ENCODE data around the gene DSN1. TPM values are rescaled to one million over a fixed set of nuclear protein-coding genes. Genes with fewer than 3 reads are reported as not detected.
A peak's percentile ranks its signal among the peaks of the same experiment; 100 is the strongest.

The DSN1 gene
- total and polyA plus RNA-seq, 7 donors, result 4.4 to 11.7 (median 6.4) TPM

DNA sequence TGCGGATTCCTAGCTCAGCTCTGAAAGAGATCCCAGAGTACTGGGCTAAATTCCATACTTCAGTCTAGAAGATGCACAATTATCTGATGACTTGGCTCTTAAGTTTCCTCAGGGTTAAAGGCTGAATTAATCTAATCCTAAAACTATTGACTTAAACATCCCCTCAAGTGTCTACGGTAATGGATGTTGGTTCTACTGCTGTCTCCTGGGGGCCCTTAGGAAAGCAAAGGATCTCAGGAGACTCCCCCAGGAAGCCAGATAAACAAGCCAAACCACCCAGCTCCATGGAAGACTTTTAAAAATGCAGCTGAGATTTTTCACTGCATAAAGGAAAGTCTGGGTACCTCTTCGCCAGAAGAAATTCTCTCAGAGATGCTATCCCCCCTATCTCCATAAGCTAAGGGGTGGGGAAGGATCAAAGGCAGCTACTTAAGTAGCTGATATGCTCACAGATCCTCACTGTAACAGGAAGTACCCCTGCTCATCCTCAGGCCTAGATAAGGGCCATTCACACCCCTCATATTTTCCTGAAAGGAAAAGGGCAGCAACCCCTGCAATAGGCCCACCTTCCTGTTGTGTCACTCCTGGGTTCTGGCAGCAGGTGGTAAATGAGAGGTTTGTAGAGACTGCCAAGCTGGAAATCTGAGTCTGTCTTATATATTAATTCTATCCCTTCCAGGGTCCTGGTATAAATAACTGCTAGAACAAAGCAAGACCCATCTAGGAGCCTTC, 36.9 kb downstream of the DSN1 start:
- Histone ChIP-seq H3K4me3 (no peak overlapping the region), H3K9me3 (no peaks in the 10 kb centered on the region), H3K27me3 (no peaks in the 10 kb centered on the region), H3K27ac (peak overlapping the region in 3 of 4 donors; percentile 1 to 40 (median 24)), H3K4me1 (peaks cover 0 to 45% (median 29%) of the 10 kb centered on the region in 4 donors), H3K36me3 (no peaks in the 10 kb centered on the region)
- no peak for TF ChIP-seq EP300 (IDR thresholded peaks at IDR 0.05)
- no peak for TF ChIP-seq CTCF (IDR thresholded peaks at IDR 0.05)
- TF ChIP-seq POLR2A (IDR thresholded peaks at IDR 0.05), result no peak
- no peak for TF ChIP-seq POLR2AphosphoS5 (IDR thresholded peaks at IDR 0.05)
- WGBS, 2 donors, result 92 to 93% methylated on average over 3 of the region's 3 CpGs
- intact Hi-C loops (cut with DNase I), result no loop called here
- no peak for DNase-seq

DNA sequence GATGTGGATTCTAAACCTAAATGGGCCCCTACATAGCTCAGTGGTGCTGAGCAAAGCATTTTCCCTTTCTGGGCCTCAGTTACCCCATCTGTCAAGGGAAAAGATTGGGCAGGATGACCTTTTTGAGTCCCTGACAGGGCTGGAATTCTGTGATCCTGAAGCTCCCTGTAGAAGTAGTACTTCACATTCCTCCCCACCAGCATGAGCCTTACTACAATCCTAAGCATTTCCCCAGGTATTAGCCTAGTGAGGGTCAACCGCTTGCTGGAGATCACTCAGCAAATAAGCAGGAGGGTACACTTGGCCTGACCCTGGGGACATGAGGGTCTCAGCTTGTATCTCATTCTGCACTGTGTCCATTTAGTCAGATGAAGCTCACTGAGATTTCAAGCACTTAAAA, 41.1 kb downstream of the DSN1 start:
- Histone ChIP-seq H3K4me1 (peaks cover 0 to 39% (median 26%) of the 10 kb centered on the region in 4 donors), H3K4me3 (no peak overlapping the region), H3K36me3 (no peaks in the 10 kb centered on the region), H3K27ac (peak overlapping the region in 3 of 4 donors; percentile 51 to 57 (median 57)), H3K9me3 (no peaks in the 10 kb centered on the region), H3K27me3 (no peaks in the 10 kb centered on the region)
- TF ChIP-seq CTCF (IDR thresholded peaks at IDR 0.05), result no peak
- no peak for TF ChIP-seq EP300 (IDR thresholded peaks at IDR 0.05)
- TF ChIP-seq POLR2AphosphoS5 (IDR thresholded peaks at IDR 0.05), result no peak
- TF ChIP-seq POLR2A (IDR thresholded peaks at IDR 0.05), result no peak
- intact Hi-C loops (cut with DNase I), result no loop called here
- DNase-seq, result no peak
- 96 to 100% methylated on average over 1 of the region's 1 CpG for WGBS, 2 donors

- 46 to 64% methylated on average over 3 of the region's 3 CpGs for WGBS, 2 donors
- intact Hi-C loops (cut with DNase I), result no loop called here
- H3K27me3 ChIP-seq, result no peaks in the 10 kb centered on the region
- TF ChIP-seq POLR2A (IDR thresholded peaks at IDR 0.05) (no peak), EP300 (IDR thresholded peaks at IDR 0.05) (no peak), POLR2AphosphoS5 (IDR thresholded peaks at IDR 0.05) (no peak), CTCF (IDR thresholded peaks at IDR 0.05) (no peak)
- H3K4me1 ChIP-seq, result peaks cover 0 to 16% (median 15%) of the 10 kb centered on the region in 4 donors
- no peak for DNase-seq
- H3K4me3 ChIP-seq, result no peak overlapping the region
- no peaks in the 10 kb centered on the region for H3K9me3 ChIP-seq
- no peak overlapping the region for H3K27ac ChIP-seq
- no peaks in the 10 kb centered on the region for H3K36me3 ChIP-seq
Measured at GRCh38 chr20:36728986-36729385, 44.6 kb downstream of the DSN1 start.

GRCh38 chr20:36726168-36726567, 47.4 kb downstream of the DSN1 start:
- H3K4me3 ChIP-seq, result no peak overlapping the region
- intact Hi-C loops (cut with DNase I), result no loop called here
- no peak for TF ChIP-seq CTCF (IDR thresholded peaks at IDR 0.05)
- no peak for TF ChIP-seq POLR2A (IDR thresholded peaks at IDR 0.05)
- no peak for TF ChIP-seq POLR2AphosphoS5 (IDR thresholded peaks at IDR 0.05)
- TF ChIP-seq EP300 (IDR thresholded peaks at IDR 0.05), result no peak
- 98 to 99% methylated on average over 3 of the region's 3 CpGs for WGBS, 2 donors
- no peak overlapping the region for H3K27ac ChIP-seq
- no peaks in the 10 kb centered on the region for H3K4me1 ChIP-seq
- H3K27me3 ChIP-seq, result no peaks in the 10 kb centered on the region
- no peaks in the 10 kb centered on the region for H3K9me3 ChIP-seq
- DNase-seq, result no peak
- peaks cover 0 to 5% (median 0%) of the 10 kb centered on the region in 4 donors for H3K36me3 ChIP-seq

Data from sigmoid colon (tissue), 7 donors.